ENCODE measurements around the gene CAMSAP2. TPM values are rescaled to one million over a fixed set of nuclear protein-coding genes. Genes with fewer than 3 reads are reported as not detected.

CAMSAP2 gene
- 10 to 100 TPM; 30.2 to 35.6 (median 33.3) TPM for total RNA-seq (2021; fragmentation: NEBNext Ultra II Directional; extraction: Animal tissue kit (Norgen Biotek cat#: 25700))
- long read RNA-seq, partial matches to known transcripts: 10 of 12 reads
- long read RNA-seq, other reads (novel, unspliced or antisense): 2 of 12 reads

DNA sequence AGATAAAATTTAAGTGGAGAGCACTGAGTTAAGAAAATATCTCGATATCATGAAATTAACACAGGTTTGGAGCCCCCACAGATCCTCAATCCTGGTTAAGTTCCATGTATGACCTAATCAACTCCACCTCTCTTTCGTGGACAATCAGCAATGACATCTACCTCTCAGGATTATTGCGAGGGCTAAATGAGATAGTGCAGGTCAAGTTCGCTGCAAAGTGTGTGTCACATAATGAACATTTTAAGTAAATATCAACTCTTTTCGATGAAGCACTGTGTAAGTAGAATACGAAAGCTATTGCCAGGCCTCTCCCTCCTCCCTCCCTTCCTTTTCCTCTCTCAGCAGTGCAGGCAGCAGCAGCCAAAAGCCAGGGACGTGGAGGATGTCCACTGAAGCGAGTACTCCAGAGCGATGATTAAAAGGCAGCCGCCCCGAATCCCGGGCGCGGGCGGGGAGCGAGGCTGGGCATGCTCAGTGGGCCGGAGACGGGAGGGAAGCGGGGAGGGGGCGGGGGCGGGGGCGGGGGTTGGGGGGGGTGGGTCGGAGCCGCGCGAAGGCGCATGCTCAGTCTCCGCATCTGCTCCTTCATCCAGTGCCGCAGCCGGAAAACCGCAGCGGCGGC lies at the start of gene CAMSAP2:
Gene CAMSAP2 (plus strand): TSS at position 567 of the 622 bp plus-strand sequence. CDS start 935 bp downstream, outside the sequence.
- H3K9me3 Mint-ChIP-seq: no peaks in the 10 kb centered on the region
- H3K4me3 Mint-ChIP-seq: peak within 1 kb of the TSS; percentile 100
- peaks cover 2% of the 10 kb centered on the region; the same call in 1 of the 2 replicates for H3K27me3 Mint-ChIP-seq (ENCODE audit: insufficient read depth)
- H3K27ac Mint-ChIP-seq: peak within 1 kb of the TSS; percentile 100
- peak; percentile 88 for DNase-seq
- H3K36me3 Mint-ChIP-seq (ENCODE audit: low read depth): peaks cover 9% of the 10 kb centered on the region
- H3K4me1 Mint-ChIP-seq (ENCODE audit: low read depth): peaks cover 39% of the 10 kb centered on the region
- no peak for TF ChIP-seq CTCF (IDR thresholded peaks at IDR 0.05)

DNA sequence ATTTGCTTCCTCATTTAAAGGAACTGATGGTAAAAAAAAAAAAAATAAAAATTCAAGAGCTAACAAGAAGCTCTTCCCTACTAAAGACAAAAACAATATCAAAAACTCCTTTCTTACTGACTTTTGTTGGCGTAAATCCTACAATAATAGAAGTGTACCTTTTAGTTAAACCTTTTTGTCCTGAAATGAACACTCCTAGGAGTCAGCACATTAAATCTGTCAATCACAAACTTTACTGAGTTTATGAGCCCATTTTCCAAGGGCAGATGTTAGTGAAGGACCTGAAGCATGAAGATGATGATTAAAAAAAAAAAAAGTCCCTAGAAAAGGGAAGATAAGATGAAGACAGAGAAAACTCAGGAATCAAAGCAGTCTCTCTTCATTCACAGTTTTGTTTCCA lies 46.4 kb upstream of the CAMSAP2 start:
- no peak for TF ChIP-seq CTCF (IDR thresholded peaks at IDR 0.05)
- Mint-ChIP-seq H3K9me3 (no peaks in the 10 kb centered on the region), H3K36me3 (ENCODE audit: low read depth) (no peaks in the 10 kb centered on the region), H3K27me3 (ENCODE audit: insufficient read depth) (peaks cover 1% of the 10 kb centered on the region), H3K4me1 (ENCODE audit: low read depth) (no peaks in the 10 kb centered on the region), H3K27ac (no peak overlapping the region), H3K4me3 (no peak overlapping the region)
- no peak for DNase-seq

- Mint-ChIP-seq H3K9me3 (no peaks in the 10 kb centered on the region), H3K36me3 (ENCODE audit: low read depth) (no peaks in the 10 kb centered on the region), H3K4me3 (no peak overlapping the region), H3K27me3 (ENCODE audit: insufficient read depth) (peaks cover 5% of the 10 kb centered on the region), H3K27ac (no peak overlapping the region), H3K4me1 (ENCODE audit: low read depth) (no peaks in the 10 kb centered on the region)
- DNase-seq: no peak
- no peak for TF ChIP-seq CTCF (IDR thresholded peaks at IDR 0.05)
These were observed 45.4 kb upstream of the CAMSAP2 start for GRCh38 chr1:200693327-200693726.

DNA sequence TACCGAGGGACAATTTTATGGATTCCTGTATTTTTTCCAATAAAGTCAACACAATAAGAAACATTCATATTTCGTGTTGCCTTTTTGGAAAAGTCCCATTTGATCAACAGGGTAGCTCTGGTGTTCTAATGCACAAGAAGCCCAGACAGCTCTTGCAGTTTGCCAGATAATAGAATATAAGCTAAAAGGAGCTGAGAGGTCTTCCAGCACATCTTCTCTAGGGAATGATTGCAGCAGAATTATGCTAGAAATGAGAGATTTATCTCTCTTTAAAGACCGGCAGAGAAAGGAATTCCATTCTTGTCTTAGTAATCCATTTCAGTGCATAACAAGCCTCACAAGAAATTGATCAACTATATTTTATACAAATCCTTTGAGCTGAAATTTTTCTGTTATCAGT lies 44.0 kb upstream of the CAMSAP2 start:
- DNase-seq: no peak
- no peak overlapping the region for H3K4me3 Mint-ChIP-seq
- H3K27ac Mint-ChIP-seq: no peak overlapping the region
- H3K4me1 Mint-ChIP-seq (ENCODE audit: low read depth): 0 out of 2 replicates have a peak, but pooled peaks cover under 1% of the 10 kb centered on the region
- H3K27me3 Mint-ChIP-seq (ENCODE audit: insufficient read depth): peaks cover 5% of the 10 kb centered on the region
- no peak for TF ChIP-seq CTCF (IDR thresholded peaks at IDR 0.05)
- no peaks in the 10 kb centered on the region for H3K9me3 Mint-ChIP-seq
- no peaks in the 10 kb centered on the region for H3K36me3 Mint-ChIP-seq (ENCODE audit: low read depth)

GRCh38 chr1:200699871-200700270 lies 38.8 kb upstream of the CAMSAP2 start:
- Mint-ChIP-seq H3K4me1 (ENCODE audit: low read depth) (0 out of 2 replicates have a peak, but pooled peaks cover 6% of the 10 kb centered on the region), H3K4me3 (no peak overlapping the region), H3K9me3 (no peaks in the 10 kb centered on the region), H3K27ac (peak overlapping the region; percentile 23; the same call in 1 of the 2 replicates), H3K27me3 (ENCODE audit: insufficient read depth) (peaks cover 7% of the 10 kb centered on the region), H3K36me3 (ENCODE audit: low read depth) (no peaks in the 10 kb centered on the region)
- DNase-seq: peak; percentile 46
- TF ChIP-seq CTCF (IDR thresholded peaks at IDR 0.05): no peak

All from HFFc6 (cell line).